B cell (primary cell): ENCODE measurements around the gene ERC1.

Experiments used
- CTCF ChIP-seq: fragments of 200-600 bp; IDR thresholded peaks from one replicate; pipeline ENCODE4 v1.8.0; 2022; ENCODE audit warnings: antibody characterized with exemption, mild to moderate bottlenecking
- EZH2 ChIP-seq: IDR thresholded peaks from 2 replicates; pipeline ENCODE4 v1.6.1; 2012; ENCODE audit warnings: borderline replicate concordance, low read depth, mild to moderate bottlenecking, moderate library complexity, low read length; ENCODE audit not compliant: insufficient read depth, poor library complexity, severe bottlenecking

DNA sequence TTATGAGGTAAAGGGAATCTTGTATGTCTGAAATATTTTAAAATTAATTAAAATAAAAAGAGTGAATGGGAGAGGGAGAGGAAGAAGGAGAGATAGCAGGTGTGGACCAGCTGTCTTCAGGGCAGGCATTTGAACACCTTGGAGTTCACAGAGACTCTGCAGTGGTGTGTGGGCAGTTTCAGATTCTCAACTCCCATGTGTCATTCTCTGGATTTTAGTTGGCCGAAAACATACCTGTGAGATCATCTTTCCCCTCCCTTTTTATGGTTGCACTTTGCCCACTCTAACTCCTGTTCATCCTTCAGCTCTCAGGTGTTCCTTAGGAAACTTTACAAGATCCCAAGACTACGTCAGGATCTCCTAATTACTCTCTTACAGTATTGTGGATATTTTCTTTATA is 108.1 kb downstream of the ERC1 start:
- TF ChIP-seq CTCF (no peak), EZH2 (no peak)
